HEK293T (cell line): ENCODE measurements around the gene PCA3.

Source experiments
- BHLHE40 ChIP-seq: fragments of 450-650 bp; IDR thresholded peaks from 2 replicates; pipeline ENCODE4 v1.6.1; 2016; ENCODE audit warnings: mild to moderate bottlenecking, moderate library complexity, borderline replicate concordance
- FOXA1 ChIP-seq: fragments of 450-650 bp; IDR thresholded peaks from 2 replicates; pipeline ENCODE4 v1.6.1; 2016; ENCODE audit warnings: mild to moderate bottlenecking
- NFRKB ChIP-seq: fragments of 450-650 bp; IDR thresholded peaks from 2 replicates; pipeline ENCODE4 v1.6.1; 2016; ENCODE audit warnings: mild to moderate bottlenecking, moderate library complexity
- SP1 ChIP-seq: fragments of 450-650 bp; IDR thresholded peaks from 2 replicates; pipeline ENCODE4 v1.6.1; 2017

GRCh38 chr9:76827296-76828080 lies 63.2 kb downstream of the PCA3 start:
- TF ChIP-seq FOXA1 (no peak), SP1 (no peak), NFRKB (no peak), BHLHE40 (no peak)
